NCI-H69 (cell line): ENCODE measurements around the gene TIMM10B.

Experiments used
- DNase-seq: peaks from one replicate; lab custom pipeline; 2025; lab: John Stamatoyannopoulos, UW

The TIMM10B gene

GRCh38 chr11:6472934-6473333 lies 8.4 kb upstream of the TIMM10B start:
- peak; percentile 29 for DNase-seq

DNA sequence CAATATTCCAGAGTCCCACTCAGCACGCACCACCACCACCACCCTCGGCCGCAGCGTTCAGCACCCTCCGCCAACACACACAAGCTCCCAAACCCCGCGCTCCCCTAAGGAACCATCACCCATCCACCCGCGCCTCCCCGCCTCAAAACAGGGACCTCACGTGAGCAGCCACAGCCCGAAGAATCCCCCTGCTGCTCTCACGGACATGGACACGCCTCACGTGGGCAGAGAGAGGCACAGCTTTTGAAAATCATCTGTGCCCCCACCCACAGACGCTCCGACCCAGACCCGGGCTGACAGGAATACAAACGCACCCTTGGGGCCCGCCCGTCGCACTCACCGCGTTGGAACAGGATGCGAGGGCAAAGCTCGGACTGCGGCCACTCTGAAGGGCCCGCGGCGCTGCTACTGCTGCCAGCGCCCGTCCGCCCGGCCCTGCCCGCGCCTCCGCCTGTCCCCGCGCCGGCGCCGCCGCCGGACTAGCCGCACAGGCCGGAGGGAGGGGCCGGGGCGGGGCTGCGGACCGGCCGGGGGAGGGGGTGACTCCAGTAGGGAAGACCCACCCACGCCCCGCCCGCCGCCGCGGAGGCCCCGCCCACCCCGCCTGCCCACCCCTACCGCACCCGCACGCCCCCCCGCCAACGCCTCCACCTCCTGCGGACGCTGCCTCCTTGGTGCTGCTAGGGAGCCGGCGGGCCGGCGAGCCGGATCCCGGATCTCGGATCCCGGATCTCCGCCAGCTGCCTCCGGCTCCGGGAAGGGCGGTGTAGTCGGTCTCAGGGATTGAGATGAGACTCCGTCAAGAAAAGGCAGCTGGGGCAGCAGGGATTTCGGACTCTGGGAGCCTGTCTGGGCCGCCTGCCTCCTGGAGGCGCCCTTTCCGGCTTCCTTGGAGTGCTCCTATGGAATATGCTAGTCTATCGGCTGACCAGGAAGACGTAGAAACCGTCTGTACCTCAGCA lies 7.6 kb upstream of the TIMM10B start, which contains the start of gene TRIM3:
TSS of gene TRIM3 (minus strand) at position 491 of the 962 bp plus-strand sequence. CDS start 8,246 bp downstream, outside the sequence.
- DNase-seq = peak; percentile 97

GRCh38 chr11:6474413-6474792 lies 6.9 kb upstream of the TIMM10B start:
- DNase-seq = no peak

DNA sequence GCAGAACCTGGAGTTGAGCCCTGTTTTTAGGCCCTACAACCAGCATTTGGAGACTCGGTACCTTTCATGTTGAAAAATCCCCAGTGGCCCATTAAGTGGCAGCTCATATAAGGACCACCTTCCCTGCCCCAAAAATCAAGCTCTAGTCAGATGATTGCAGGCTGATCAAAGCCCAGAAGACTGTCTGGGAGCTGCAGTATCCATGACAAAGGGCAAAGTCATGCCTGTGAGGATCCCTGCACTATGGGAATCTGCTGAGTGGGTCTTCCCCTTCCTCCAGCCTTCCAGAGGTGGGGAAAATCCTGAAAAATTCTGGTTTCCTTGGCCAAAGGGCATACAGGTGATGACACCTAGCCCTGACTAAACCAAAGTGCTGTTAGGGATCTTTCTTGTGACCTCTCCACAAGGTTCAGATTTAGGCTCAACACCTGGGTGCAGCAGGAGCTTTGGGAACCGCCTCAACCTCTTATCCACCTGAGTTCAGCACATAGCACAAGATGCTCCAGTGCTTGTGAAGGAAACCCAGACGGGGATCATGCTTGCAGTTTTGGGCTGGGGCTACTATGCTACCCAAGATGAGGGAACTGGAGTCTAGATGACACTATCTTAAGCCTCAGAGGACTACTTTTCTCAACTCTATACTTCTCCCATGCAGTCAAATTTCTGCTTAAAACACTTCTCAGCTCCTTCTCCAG lies 6.3 kb upstream of the TIMM10B start:
- DNase-seq = peak; percentile 29

DNA sequence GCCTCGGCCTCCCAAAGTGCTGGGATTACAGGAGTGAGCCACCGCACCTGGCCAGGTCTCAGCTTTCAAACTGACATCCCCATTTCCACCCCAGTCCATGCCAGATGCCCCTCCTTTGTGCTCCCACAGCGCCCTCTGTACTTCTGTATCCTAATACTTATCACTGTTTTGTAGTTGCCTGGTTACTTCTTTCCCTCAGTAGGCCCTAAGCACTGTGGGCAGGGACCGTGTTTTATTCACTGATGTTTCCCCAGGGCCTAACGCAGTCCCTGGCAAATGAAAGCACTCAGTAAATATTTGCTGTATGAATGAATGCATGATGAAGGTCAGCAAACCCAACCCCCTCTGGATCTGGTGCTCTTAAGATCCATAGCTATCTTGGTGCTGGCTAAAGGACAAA lies 5.4 kb upstream of the TIMM10B start:
- peak; percentile 92 for DNase-seq

DNA sequence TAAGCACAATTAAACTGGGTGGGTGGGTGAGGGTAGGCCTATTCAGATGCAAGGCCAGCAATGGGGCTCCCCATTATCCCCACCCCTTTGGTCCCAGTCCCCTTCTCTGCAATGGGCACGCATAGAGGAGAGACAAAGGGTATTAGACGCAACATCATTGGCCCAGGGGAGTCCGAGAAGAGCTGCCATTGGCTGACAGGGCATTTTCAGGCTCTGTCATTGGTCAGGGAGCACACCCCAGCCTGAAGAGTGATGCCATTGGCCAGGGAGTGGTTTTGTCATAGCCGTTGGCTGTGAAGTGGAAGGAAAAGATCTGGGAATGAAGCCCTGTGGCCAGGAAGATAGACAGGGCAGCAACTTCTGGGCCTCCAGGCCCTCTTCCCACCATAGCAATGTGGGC lies 4.7 kb upstream of the TIMM10B start:
- DNase-seq = no peak

GRCh38 chr11:6480299-6480914 lies 894 bp upstream of the TIMM10B start:
- no peak for DNase-seq

DNA sequence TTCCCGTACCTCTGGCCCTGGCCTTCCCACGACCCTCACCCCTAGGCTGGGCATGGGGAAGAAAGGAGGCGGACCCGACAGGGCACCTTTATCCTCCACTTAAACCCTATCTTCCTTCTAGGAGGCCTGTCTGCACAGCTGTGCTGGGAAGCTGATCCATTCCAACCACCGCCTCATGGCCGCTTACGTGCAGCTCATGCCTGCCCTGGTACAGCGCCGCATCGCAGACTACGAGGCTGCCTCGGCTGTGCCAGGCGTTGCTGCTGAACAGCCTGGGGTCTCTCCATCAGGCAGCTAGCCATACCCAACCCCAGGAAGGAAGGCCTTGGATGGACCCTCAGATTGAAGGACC lies 599 bp downstream of the TIMM10B start:
- peak; percentile 5 for DNase-seq

DNA sequence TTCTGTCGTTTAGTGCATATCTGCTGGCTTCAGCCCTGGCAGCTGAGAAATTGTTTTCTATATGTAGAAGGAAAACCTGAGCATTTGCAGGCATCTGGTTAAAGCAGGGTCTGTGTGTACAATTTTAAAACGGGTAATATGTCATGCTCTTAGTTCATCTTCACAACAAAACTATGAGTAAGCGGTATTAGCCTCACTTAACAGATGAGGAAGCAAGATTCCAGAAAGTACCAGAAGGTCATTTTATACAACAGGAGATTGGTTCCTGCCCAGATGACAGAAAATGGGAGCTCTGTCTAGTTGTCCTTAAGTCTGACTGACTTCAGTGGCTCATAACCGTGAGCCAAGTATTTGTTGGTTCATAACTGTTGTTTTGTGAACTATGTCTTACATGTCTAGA lies 1.1 kb downstream of the TIMM10B start:
- no peak for DNase-seq

- no peak for DNase-seq
These were observed 1.7 kb downstream of the TIMM10B start for GRCh38 chr11:6483015-6483414.

DNA sequence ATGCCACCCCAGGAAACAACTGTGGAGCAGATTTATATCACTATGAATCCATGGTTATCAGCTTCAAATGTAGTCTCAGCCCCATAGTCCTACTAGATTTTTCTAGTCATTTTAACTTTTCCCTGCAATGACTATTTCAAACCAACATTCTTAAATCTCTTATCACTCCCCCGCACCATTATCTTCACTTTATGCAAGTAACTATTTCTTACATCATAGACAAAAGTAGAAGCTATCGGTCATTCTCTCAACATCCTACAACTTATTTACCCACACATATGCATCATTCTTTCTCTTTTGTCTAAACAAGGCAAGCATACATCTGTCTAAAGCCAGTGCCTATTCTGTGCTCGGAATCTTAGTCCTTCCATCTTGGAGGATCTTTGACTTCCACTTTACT lies 4.4 kb downstream of the TIMM10B start:
- no peak for DNase-seq

DNA sequence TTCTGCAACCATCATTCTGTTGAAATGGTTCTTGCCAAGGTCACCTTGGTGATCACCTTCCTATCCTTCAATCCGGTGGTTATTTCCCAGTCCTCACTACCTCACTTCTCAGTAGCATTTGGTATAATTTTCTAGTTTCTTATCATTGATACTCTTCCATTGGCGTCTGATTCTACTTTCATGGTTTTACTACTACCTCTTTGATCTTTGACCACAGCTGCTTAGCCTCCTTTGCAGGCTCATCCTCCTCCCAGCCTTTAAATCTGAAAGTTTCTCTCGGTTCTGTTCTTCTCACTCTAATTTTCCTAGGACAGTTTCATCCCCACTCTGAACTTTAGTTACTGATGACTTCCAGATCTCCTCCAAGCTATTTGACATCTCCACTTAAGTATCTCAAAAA lies 5.0 kb downstream of the TIMM10B start:
- DNase-seq = no peak

DNA sequence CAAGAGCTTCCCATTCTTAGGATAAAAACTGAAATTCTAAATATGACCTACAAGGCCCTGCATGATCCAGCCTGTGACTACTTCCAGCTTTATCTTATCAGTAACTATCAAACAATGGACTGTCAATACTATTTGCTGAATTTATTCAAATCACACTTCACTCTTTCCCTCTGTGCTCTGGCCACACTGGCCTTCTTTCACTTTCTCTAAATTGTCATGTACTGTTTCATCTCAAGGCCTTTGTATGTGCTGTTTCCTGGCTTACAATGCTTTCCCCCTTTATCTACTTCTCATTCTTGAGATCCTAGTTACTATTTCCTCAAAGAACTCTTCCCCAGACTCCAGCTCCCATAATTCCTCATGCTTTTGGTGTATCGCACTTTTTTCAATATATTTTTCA lies 5.6 kb downstream of the TIMM10B start:
- DNase-seq = no peak

GRCh38 chr11:6488342-6488741 lies 7.0 kb downstream of the TIMM10B start:
- no peak for DNase-seq

DNA sequence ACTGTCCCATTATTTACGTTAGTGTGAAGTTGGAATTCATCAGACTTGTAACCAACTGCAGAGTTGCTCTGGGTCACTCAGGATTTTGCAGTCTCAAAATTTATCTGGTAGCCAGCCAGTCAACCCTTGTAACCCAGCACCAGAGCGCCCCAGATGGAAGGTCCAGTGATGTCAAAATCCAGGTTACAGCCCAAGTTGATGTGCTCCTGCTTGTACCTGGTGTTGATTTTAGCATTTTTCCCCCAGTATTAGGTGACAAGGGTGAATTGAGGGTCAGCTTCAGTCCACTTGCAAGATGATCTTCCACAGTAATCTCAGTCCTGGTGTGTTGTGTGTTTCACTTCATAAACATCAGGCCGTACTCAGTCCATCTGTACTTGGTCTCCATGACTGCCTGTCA lies 7.5 kb downstream of the TIMM10B start:
- DNase-seq = no peak

DNA sequence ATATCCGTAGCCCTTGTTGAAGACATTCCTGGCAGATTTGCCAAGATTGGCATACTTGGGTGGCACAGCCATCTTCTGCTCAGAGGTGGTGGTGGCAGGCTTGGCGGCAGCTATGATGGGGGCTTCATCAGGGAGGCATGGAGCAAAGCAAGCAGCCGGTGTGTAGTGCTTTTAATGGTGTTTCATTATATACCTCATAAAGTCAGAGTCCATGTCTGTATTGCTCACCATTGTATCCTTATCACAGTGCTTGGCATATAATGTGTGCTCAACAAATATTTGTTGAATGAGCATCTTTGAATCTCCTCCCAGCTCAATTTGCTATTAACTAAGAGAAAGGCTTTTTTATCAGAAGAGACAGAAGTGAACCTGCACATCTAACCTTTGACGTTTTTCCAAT lies 8.0 kb downstream of the TIMM10B start:
- DNase-seq = no peak

DNA sequence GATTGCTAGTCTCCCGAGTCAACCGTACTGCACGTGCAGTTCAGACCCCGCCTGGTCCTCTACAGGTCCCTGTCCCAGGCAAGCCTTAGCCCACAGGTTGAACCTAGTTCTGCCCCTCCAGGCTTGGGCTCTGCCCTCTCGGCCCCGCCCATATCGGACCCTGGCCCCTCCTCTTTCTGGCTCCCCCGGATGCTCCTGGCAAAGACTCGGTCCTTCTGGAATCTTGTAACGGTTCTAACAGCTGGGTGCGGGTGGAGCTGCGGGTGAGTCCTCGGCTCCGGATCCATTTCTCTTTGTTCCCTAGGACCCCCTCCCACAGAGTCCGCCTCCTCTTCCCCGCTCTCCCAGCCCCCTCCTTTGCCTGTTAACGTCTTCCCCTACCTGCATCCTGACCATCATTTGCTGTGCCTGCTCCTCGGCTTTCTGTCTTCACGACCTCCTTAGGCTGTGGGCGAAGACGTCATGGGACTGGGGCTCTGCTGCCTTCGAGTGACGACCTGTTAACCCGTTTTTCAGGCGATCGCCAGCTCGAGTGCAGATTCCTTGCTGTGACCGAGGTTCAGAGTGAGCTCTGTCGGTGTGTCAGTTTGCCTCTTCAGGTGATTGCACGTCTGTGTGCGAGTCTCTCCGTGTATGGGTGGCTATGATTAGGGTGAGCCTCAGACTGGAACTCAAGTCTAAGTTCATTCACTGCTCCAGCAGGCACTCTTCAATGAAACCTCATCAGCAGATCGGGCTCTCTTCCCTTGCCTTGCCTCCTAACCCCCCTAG lies 16.0 kb downstream of the TIMM10B start, which contains the start of gene DNHD1:
TSS of gene DNHD1 (plus strand) at position 212 of the 771 bp plus-strand sequence. CDS start 936 bp downstream, outside the sequence.
- DNase-seq = no peak

GRCh38 chr11:6498121-6498520 lies 16.8 kb downstream of the TIMM10B start:
- no peak for DNase-seq

DNA sequence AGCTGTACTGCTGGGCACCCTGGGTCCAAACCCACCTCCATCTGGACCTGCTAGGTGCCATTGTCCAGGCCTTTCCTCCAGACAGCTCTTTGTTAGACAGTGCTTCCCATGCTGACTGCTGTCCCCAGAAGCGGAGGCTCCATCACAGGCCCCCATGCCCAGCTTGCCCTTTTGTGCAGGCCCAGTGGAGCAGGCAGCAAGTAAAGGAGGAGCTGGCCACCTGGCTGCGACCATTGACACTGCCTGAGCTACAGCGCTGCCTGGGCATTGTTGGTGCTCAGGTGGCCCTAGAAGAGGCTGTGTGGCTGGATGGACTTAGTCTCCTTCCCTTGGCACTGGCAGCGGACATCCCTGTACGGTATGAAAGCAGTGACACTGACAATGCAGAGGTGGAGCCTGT lies 17.2 kb downstream of the TIMM10B start:
- no peak for DNase-seq

- no peak for DNase-seq
These were observed 21.1 kb downstream of the TIMM10B start for GRCh38 chr11:6502382-6502781.

DNA sequence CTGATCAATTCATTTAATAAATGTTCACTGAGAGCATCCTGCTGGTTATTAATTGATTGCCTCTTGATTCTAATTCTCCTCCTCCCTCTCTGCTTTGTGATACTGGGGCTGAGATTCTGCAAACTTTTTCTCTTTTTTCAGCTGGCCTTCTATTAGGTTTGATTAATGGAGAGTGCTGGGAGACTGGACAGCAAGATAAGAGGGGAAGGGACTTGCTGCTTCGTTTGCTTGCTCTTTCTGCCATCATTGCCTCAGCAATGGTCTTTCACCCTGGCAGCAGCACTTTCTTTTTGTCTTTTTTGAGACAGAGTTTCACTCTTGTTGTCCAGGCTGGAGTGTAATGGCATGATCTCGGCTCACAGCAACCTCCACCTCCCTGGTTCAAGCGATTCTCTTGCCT lies 22.9 kb downstream of the TIMM10B start:
- DNase-seq = no peak
